ENCODE measurements around the gene RAB28. TPM values are rescaled to one million over a fixed set of nuclear protein-coding genes. Genes with fewer than 3 reads are reported as not detected.

RAB28 gene
- total and polyA plus RNA-seq, 7 donors, result 5.1 to 9.0 (median 6.3) TPM

DNA sequence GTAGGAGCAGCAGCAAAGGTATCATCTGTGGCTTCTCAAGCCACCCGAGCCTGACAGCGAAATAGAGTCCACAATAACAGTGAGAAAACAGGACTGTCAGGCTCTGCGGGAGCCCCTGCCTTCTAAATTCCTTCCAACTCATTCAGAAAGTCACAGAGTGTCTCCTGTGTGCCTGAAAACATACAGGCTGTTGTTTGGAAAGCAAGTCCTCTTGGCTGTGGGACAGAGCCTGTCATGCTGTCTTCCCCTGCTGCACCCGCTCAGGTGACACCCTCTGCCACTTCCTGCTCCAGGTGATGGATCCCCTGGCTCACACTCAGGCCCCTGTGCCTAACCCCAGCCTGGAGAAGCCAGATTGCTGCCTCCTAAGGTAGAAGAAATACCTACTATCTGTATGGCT is 152.3 kb downstream of the RAB28 start:
- 90 to 94% (median 91%) methylated on average over 4 of the region's 4 CpGs for WGBS, 3 donors
- intact Hi-C loops (cut with DNase I), result no loop called here
- DNase-seq, result no peak

GRCh38 chr4:13329963-13330362 is 154.2 kb downstream of the RAB28 start:
- Histone ChIP-seq H3K27me3 (ENCODE audit: insufficient read depth in 3 of 3, low read length in 2 of 3) (no peaks in the 10 kb centered on the region), H3K36me3 (ENCODE audit: insufficient read depth in 1 of 2, low read depth in 1 of 2) (no peaks in the 10 kb centered on the region), H3K4me3 (no peak overlapping the region), H3K9me3 (no peaks in the 10 kb centered on the region), H3K27ac (no peak overlapping the region), H3K4me1 (no peaks in the 10 kb centered on the region)
- 89 to 93% (median 89%) methylated on average over 3 of the region's 3 CpGs for WGBS, 3 donors
- intact Hi-C loops (cut with DNase I), result no loop called here
- DNase-seq (no peak), ATAC-seq (no peak)
- TF ChIP-seq CTCF (IDR thresholded peaks at IDR 0.05), result no peak

More for the DNA sequence above, 152.3 kb downstream of the RAB28 start:
- ATAC-seq, result no peak
- Histone ChIP-seq H3K4me3 (no peak overlapping the region), H3K4me1 (no peaks in the 10 kb centered on the region), H3K9me3 (no peaks in the 10 kb centered on the region), H3K27me3 (ENCODE audit: insufficient read depth in 3 of 3, low read length in 2 of 3) (no peaks in the 10 kb centered on the region), H3K36me3 (ENCODE audit: insufficient read depth in 1 of 2, low read depth in 1 of 2) (no peaks in the 10 kb centered on the region), H3K27ac (no peak overlapping the region)
- TF ChIP-seq CTCF (IDR thresholded peaks at IDR 0.05), result no peak

GRCh38 chr4:13329340-13329850 is 154.7 kb downstream of the RAB28 start:
- WGBS, 3 donors, result 67 to 77% (median 68%) methylated on average over 1 of the region's 1 CpG
- no peak for TF ChIP-seq CTCF (IDR thresholded peaks at IDR 0.05)

GRCh38 chr4:13328591-13328990 is 155.5 kb downstream of the RAB28 start:
- H3K27ac ChIP-seq, result no peak overlapping the region
- intact Hi-C loops (cut with DNase I), result no loop called here

More at GRCh38 chr4:13329340-13329850, 154.7 kb downstream of the RAB28 start:
- Histone ChIP-seq H3K4me3 (no peak overlapping the region), H3K27ac (no peak overlapping the region), H3K4me1 (no peaks in the 10 kb centered on the region), H3K36me3 (ENCODE audit: insufficient read depth in 1 of 2, low read depth in 1 of 2) (no peaks in the 10 kb centered on the region), H3K9me3 (no peaks in the 10 kb centered on the region), H3K27me3 (ENCODE audit: insufficient read depth in 3 of 3, low read length in 2 of 3) (no peaks in the 10 kb centered on the region)
- DNase-seq (no peak), ATAC-seq (no peak)
- intact Hi-C loops (cut with DNase I), result no loop called here

More at GRCh38 chr4:13328591-13328990, 155.5 kb downstream of the RAB28 start:
- TF ChIP-seq CTCF (IDR thresholded peaks at IDR 0.05), result no peak
- H3K27me3 ChIP-seq (ENCODE audit: insufficient read depth in 3 of 3, low read length in 2 of 3), result no peaks in the 10 kb centered on the region
- DNase-seq (no peak), ATAC-seq (no peak)
- H3K9me3 ChIP-seq, result no peaks in the 10 kb centered on the region
- 93 to 100% (median 95%) methylated on average over 2 of the region's 2 CpGs for WGBS, 3 donors
- no peaks in the 10 kb centered on the region for H3K36me3 ChIP-seq (ENCODE audit: insufficient read depth in 1 of 2, low read depth in 1 of 2)
- no peaks in the 10 kb centered on the region for H3K4me1 ChIP-seq
- H3K4me3 ChIP-seq, result no peak overlapping the region

Measured in psoas muscle (tissue), 8 donors.